Cerebellar nuclear complex (tissue), 1 donor: ENCODE measurements around the gene ARHGAP26.

Source experiments
- DNase-seq, 2 experiments: peaks; one replicate each; lab custom pipeline; 2025; lab: John Stamatoyannopoulos, UW

Gene ARHGAP26

DNA sequence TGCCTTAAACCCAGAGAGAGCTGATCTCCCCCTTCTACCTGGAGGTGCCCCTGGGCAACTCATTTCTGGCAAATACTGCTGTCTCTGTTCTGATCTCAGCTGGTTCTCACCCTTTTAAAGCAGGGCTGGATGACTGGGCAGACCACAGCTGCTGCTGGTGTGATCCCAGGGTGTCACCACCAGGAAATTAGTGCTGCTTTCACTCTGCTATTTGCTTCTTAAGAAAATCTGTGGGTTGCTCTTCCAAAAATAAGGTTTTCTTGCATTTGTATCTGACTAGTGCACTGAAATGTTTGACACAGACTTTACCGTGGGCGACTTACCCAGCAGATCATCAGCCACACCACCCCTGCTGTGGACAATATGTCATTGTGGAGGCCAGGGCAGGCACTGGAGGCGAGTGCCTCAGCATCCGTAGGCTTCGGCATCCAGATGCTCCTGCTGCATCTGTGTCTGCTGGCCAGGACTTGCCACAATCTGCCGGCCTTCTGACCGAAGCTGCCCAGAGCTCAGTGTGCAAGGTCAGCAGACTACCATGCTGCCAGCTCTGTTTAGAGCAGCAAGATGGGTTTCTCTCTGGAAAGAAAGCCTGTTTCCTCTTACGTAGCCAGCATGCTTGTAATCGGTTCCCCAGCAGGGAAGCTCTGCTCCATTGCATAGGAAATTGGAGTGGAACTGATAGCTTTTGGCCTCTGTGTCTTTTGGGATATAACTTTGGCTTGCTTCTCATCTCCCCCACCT lies 13.6 kb downstream of the ARHGAP26 start:
- peak in 1 of 2 experiments; percentile 36 for DNase-seq

DNA sequence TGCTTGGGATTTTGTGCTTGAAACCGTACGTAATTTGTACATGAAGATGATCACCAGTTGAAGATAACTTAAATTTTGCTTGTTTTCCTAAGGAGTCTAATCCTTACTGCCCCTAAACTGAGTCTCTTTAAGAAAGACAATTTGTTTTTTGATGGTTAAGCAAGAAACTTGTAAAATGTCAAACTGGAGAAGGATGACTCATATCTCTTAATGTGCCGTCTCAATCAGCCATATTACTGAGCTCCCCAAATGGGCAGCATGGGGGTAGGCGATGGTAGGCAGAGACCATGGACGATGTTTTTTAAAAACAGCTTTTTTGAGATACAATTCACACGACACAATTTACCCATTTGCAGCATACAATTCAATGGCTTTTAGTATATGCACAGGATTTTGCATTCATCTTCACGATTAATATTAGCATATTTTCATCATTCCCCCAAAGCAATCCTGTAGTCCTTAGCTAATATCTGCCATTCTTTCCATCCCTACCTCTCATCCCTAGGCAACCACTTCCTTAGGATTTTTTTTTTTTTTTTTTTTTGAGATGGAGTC lies 14.3 kb downstream of the ARHGAP26 start:
- no peak for DNase-seq

DNA sequence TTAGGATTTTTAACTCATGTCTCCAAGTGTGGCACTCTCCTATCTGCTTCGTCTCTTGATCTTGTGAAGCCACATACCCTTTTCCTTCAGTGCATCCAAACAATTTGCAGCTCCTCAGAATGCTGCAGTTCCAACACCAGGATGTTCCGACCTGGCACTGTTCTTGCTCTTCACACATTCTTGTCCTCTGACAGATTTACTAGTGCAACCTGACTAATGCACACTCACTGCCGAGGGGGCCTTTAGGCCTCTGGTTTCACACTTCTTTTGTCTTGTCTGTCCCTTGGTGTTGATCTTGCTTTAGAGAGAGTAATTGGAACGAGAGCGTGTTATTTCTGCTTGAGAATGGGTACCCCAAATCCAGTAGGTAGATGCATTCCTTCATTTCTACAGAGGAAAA lies 15.0 kb downstream of the ARHGAP26 start:
- no peak for DNase-seq

DNA sequence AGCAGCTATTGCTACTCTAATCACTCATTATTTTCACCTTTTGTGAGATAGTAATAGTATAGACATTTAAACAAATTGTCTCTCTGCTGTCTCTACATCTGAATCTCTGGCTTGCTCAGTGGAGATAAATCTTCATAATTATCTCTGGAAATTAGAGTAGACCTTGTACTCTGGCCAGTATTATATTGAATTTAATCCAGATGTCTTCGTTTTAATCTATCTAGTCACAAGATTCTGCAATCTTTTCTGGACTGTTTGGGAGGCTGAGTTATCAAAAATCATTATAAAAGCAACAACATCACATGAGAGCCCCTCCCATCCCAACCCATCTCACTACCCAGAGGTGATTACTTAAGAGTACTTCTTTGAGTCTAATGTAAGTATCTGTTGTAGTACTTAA lies 19.0 kb downstream of the ARHGAP26 start:
- DNase-seq: no peak

DNA sequence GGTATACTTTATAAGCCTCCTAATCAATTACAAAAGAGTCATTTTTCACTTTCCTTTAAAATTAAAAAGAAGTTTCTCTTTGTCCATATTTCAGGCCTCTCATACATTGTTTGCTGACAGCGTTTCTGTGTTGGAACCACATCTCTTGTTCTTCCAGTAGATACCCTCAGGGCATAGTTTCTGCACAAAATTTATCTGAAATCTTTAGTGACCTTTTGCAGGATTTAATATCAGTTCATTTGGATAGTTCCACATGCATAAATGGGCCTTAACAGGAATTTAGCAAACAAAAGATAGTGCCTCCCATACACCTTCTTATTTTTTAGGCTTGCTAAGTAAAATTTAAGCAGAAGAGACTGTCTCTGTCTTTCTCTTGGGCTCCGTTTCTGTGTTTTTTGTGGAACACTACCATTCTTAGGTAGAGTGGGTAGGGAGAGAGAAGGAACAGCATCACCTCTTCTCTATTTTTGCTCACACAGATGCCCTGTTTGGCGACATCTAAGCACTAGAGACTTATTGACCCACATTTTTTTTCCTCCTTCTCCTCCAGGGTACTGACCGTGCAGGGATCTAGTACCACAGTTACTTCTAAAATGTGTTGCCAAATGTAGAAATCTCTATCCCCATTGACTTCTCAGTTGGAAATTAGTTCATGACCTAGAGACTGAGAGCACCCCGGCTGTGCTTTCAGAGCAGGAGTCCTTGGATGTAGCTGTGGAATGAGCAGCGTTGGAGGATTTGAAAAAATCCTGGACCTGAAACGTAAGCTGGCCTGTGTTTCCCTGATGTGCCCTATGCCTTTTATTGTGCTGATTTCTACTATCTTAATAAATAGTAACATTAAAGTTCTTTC lies 22.1 kb downstream of the ARHGAP26 start:
- peak in 1 of 2 experiments; percentile 24 for DNase-seq

DNA sequence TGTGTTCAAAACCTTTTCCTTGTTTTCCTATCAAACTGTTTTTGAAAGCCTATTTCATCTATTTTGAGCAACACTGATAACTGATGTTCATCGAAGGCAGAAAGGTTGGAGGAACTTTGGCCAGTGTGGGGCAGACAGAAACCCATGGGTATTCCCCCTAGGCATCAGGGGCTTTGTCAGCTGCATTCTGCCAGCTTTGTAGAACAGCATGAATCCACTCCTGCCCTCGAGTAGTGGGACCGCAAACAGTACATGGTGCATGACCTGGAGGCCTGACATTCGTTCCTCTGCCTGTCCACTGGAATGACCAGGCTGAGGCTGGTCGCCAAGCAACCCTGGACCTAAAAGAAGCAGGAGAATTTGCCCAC lies 22.7 kb downstream of the ARHGAP26 start:
- DNase-seq: no peak

DNA sequence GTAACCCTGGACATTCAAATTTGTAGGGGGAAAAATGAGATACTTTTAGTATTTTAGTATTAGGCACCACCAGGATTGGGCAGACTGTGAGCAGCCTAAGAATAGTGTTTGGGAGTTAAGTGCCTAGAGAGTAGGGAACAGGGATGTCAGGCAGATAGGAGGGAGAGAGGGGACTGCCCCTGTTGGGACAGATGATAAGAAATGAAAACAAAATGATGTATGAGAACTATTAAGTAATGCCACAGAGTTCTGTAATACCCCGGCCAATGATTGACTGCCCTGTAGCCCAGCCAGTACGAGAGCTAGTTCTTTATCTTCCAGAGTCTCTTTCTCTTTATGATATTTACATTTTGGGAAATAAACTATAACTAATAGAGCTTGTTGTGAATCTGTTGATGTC lies 24.4 kb downstream of the ARHGAP26 start:
- no peak for DNase-seq

DNA sequence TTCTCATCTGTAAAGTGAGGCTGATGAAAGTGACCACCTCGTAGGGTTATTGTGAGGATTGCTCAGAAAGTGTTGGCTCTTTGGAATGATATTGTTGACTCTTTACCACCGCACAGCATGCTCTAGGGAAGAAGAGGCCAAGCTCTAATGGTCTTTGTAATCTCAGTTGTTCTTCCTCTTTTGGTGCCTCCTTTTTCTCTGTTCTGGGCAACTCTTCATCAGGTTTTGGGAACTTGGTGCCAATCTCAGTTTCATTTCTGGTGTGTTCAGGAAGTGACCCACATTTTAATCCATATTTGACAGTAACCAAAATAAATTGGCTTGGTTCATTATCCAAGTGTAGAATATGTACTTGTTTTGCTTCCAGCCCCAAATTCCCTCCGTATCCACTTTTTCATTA lies 25.1 kb downstream of the ARHGAP26 start:
- no peak for DNase-seq

DNA sequence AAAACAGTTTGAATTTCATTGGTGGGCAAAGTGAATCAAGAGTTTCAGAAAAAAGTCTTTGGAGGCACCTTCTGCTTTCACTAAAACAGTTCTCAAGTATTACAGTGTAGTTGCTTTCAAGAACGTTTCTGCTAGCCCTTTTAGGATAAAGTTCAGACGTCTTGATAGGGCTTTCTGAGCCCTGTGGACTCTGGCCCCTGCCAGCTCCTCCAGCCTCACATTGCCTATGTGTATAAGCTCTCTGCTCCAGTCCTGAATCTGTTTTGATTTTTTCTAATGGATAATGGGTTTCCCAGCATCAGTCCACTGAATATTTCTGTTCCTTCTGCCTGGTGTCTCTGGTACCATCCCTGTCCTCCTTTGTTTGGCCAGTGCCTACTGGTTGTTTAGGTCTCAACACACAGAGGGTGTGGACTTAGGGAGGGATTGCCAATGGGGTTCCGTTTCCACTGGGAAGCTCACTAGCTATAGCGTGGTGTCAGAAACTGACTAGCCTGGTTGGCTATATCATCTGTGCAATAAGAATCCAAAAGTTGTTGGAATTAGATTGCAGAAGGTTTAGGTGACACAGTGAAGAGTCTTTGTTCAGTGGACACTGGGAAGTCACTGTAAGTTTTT lies 26.4 kb downstream of the ARHGAP26 start:
- DNase-seq: no peak

DNA sequence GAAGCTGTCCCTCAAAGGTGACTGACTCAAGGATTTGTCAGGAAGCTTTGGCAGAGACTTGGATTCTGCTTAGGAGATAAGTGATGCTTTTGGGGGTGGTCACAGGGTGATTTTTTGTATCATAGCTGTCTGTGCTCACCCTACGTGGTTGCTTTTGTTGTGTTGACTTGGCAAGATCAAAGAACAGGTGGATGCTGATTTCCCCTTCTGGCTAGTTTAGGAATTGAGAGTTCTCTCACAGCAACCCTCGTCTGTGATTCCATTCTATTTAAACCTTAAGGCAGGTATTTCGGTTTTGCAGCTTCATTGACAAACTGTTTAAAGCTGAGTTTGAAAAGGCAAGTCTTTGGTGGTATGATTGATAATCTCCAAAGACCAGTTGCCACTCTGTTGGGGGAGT lies 27.2 kb downstream of the ARHGAP26 start:
- DNase-seq: no peak

DNA sequence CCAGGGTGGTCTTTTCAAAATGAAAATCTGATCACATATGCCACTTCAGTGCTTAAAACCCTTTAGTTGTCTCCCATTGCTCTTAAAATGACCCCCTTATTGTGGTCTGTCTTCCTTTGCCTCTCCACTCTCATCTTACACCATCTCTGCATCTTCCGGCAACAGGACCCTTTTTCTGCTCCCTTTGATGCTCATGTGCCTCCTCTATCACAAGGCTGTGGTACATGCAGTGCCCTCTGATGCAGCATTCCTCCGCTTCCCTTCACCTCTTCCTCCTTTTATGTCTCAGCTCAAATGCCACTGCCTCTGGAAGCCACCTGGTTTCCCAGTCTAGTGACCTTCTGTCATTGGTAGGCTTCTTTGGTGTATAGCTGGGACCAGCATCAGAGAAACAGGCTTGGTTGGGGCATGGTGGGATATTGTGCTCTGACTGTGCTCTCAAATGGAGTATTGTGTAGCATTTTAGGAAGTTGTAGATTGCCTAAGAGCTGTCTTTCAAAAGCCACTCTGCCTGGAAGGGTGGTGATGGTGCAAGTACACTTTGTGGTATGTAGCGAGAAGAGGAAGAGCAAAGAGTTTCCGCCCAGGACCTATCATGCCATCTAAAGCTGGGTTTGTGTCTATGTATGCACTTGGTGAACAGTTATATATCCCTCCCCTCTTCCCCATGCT lies 28.1 kb downstream of the ARHGAP26 start:
- DNase-seq: no peak

DNA sequence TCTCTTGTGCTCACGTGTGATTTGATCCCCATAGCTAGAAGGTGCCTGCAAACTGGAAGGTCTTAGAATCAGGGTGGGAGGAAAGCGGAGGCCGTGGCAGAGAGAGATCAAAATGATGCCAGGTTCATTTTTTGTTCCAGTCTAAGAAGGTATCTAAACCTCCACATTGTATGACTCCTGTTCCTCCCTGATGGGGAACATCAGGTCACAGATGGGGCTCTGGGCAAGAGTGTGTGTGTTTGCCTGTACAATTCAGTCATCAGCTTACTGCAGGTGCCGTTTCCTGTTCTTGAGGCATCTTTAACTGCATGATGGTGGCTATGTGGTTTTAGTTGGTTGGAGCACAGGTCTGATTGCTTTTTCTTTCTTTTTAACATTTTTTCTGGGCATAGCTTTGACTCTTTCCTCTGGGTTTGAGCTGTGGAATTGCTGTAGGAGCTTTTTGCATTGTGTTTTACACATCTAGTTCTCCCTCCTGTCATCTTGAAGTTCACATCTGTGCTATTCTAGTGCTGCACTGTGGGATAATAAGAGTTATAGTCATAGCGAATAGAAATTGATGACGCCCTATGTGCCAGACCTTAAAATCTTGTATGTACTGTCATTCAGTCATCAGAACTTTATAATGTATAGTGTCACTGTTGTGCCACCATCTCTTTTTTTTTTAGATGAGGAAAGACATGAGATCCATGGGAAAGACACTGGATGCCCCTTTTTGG lies 30.8 kb downstream of the ARHGAP26 start:
- no peak for DNase-seq

DNA sequence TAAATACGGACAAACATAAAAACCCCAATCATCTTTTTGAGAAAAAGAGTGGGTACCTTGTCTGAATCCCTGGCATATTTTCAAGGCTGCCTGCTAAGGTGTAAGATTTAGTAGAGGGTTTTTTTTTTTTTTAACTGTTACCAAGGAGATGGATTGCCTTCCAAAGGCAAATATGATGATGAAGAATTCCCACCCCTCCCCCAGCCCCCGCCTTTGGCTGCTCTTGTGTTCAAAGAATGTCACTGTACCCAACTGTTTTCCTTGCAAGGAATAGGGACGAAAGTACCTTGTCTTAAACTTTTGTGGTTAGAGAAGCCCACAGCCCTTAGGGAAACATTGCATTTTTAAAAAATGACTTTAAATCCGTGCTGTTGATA lies 31.3 kb downstream of the ARHGAP26 start:
- no peak for DNase-seq

DNA sequence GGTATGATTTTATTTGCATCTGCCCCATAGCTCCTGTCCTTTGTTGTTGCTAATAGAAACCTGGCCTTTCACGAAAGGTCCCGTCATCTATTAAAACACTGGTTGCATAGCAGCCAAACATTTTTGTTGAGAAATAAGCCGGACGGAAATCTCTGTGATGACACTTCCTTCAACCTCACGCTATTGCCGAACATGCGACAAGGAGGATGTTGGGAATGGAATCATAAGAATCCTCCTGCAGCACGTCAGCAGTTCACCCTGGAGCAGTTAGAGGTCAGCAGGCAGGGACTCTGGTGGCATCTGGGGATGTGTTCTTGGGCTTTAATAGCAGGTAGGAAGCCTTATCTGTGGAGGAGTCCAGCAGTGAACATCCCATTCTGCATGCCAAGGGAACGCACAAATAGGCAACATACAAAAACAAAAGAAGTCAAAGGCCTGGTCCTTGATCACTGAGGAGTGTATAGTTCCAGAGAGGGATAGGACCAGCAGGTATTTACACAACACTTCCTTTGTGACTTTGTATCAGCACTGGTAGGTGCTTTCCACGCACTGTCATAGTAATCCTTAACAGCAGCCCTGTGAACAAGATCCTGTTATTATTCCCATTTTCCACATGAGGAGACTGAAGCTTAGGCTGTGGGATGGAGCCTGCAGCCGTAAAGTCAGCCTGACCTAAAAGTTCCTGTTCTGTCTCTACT lies 33.4 kb downstream of the ARHGAP26 start:
- no peak for DNase-seq

DNA sequence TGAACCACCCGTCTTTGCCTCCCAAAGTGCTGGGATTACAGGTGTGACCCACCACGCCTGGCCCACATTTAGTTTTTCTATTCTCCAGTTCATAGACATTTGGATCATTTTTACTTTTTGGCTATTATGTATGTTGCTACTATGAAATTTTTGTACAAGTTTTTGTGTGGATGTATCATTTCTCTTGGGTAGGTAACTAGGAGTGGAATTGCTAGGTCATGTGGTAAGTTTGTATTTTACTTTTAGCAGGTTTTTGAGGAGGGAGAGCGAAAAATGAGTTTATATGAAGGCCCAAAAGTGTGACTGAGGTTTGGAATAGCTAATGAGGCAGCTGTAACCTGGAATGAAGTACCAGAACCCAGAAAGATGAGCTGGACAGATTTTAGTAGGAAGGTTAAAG lies 35.2 kb downstream of the ARHGAP26 start:
- no peak for DNase-seq

DNA sequence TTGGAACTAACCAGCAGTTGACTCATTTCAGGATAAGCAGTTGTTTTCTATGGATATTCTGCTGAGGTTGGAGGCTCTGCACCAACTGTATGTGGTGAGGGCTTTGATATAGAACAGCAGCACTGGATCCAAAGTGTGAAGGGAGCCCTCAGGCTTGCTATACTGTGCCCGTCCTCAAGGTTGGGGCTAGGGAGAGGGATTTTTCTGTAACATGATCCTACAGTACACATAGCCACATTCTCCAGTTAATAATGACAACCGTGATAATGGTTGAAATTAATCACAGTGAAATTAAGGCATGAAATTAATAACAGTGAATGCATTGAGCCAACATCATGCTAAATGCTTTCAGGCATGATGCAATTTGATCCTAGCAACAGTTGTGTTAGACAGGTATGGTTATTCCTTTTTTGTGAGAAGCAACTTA lies 36.7 kb downstream of the ARHGAP26 start:
- no peak for DNase-seq

DNA sequence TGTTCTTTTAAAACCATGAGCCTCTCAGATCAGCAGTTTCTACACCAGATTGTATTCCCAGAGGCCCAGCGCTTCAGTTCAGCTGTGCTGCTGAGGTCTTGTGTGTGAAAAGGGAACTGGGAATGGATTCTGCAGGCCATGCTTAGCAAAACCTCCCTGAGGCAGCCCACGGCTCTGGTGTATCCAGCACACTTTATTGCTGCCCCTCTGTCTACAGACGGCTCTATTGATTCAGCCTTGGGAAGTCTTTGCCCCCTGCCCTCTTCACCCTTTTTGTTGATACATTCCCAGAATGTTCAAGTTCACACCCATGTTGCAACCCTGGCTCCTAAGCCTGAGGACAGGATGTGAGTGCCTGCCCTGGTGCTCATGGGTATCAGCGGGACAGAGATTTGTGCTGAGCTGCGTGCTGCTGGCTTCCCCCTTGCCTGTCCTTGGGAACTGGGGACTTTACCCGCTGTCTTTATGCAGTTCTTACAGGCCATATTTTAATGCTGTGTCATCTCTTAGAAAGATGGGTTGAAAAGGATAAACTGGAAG lies 37.3 kb downstream of the ARHGAP26 start:
- DNase-seq: no peak

DNA sequence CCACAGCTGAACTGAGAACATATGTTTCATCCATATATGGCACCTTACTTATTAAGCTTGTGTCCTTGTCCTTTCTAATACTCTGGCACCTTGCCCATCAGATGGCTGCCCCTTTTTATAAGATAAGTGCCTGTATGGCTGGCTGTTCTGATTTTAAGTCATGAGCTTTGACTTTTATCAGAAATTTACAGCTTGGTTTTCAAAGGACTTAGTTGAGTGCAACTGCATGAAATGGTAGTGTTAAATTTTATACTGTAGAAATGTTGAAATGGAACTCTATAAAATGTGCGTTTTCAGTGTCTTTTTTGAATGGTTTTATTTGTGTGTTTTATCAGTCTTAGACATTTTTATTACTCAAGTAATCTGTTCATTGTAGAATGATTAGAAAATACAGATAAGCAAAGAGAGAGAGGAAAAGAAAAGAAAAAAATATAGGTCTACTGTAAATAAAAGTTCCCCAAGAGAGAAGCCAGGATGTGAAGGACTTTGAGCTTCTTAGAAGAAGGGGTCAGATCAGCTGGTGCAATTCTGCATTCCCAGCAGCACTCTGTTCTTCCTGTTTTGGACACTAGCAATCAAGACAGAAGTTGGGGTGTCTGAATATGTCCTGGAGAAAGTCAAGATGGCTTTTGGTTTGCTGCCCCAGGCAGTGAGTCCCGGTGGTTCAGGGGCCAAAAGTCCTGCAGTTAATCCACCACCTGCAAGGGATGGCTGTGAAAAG lies 38.9 kb downstream of the ARHGAP26 start:
- DNase-seq: no peak

DNA sequence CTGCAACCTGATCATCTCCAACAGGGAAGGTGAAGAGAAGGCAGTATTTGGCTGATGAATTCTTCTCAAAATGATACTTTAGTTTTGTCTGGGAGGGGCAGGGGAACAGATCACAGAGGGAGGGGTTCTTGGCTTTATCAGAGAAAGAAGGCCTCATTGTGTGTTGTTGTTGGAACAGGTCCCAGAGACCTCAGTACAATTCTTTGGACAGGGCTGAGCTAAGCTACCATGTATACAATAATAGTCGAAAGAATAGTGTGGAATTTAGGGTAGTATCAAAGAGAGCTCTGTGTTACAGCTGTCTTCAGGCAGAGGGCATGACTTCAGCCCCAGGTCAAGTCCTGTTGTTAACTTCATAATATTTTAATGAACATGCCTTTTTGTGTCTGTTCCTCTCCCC lies 39.9 kb downstream of the ARHGAP26 start:
- no peak for DNase-seq

DNA sequence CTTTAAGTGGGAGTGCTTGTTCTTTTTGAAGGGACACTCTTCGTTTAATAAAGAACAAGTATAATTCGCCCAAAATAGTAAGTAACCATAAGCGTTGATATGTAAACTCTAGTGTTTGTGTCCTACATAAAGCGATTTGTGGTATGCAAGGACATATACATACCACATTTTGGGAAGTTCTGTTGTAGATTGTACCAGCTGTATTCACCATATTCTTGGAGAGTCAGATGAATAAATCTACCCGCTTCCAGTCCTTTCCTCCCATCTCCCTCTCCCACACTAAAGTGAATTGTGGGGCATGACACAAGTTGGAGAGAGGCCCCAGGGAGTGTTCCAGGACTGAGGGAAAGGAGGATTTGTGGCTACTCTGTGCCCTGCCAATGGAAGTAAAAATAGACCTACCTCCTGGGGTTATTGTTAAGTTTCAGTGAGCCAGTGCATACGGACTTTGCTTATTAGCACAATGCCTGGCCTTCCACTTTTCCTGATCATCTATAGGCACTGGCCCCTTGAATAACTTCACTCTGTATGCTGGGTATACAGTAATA lies 40.6 kb downstream of the ARHGAP26 start:
- DNase-seq: no peak
